ENCODE results near the gene HID1. TPM values are rescaled to one million over a fixed set of nuclear protein-coding genes. Genes with fewer than 3 reads are reported as not detected.

Gene HID1
- total and polyA plus RNA-seq, 2 donors (not counting 1 experiment from before 2014, with no cell fraction given), result 3.9 to 4.0 TPM

DNA sequence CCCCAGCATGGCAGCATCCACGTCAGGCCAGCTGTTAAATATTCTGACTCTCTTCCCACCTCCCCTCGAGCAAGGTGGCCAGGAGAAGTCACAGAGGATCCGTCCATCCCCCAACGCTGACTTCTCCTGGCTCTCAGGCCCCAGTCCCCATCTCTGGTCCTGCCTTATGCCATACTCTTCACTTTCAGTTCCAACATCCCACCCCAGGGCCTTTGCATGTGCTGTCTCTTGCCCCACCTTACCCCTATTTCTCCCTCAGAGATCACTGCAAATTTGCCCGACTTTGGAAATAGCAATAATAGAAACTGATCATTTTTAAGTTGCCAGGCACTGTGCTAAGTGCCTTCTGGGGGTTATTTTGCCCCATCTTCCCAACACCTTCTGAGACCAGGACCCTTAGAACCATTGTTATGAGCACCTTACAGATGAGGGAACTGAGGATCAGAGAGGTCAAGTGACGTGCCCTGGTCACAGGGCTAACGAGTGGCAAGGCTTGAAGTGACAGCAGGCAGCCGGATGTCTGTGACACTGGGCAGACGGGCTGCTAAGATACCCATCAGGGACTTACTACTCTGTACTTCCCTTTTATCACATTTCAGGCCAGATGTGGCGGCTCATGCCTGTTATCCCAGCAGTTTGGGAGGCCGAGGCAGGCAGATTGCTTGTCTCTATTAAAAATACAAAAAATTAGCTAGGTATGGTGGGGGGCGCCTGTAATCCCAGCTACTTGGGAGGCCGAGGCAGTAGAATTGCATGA, 17.7 kb downstream of the HID1 start:
- no peaks in the 10 kb centered on the region for H3K36me3 ChIP-seq (replicated peaks in 1 of 2; ENCODE audit: control extremely low read depth in 1 of 2, control insufficient read depth in 1 of 2, extremely low read depth in 1 of 2, insufficient read depth in 2 of 2, low read length in 1 of 2)
- no peaks in the 10 kb centered on the region for H4K20me1 ChIP-seq (ENCODE audit: control insufficient read depth, insufficient read depth, low read length, poor library complexity, severe bottlenecking)
- no peaks in the 10 kb centered on the region for H3K79me2 ChIP-seq (ENCODE audit: control insufficient read depth, insufficient read depth, low read length)
- no peak overlapping the region for H3K27ac ChIP-seq (ENCODE audit: low read length in 2 of 2)
- Mint-ChIP-seq H3K27ac (no peak overlapping the region), H3K4me1 (no peaks in the 10 kb centered on the region), H3K4me3 (no peak overlapping the region), H3K27me3 (peaks cover 4% of the 10 kb centered on the region), H3K9me3 (ENCODE audit: insufficient read depth) (no peaks in the 10 kb centered on the region)
- H3K9ac ChIP-seq (ENCODE audit: low read length), result no peak overlapping the region
- H3K27me3 ChIP-seq (replicated peaks in 1 of 4; ENCODE audit: control extremely low read depth in 1 of 4, control insufficient read depth in 3 of 4, insufficient read depth in 4 of 4, low read length in 3 of 4), result peaks cover 0 to 16% (median 0%) of the 10 kb centered on the region in 4 experiments
- ATAC-seq (ENCODE audit: low read depth), result no peak
- 64% methylated on average over 10 of the region's 13 CpGs for WGBS (ENCODE audit: insufficient coverage)
- intact Hi-C loops (cut with micrococcal nuclease), result no loop called here
- ChIA-PET POLR2A (interaction anchor here (0.7 kb wide), 1 partner anchor 366 kb away, joined by 3 read pairs; no protein-coding TSS in a partner anchor), CTCF (interaction anchor here (1.0 to 1.6 kb wide), 2 partner anchors 163 to 218 kb away, joined by 3 read pairs; partner anchors contain the start of gene RAB37)
- no peaks in the 10 kb centered on the region for H3K9me3 ChIP-seq (ENCODE audit: control extremely low read depth in 1 of 3, control insufficient read depth in 2 of 3, insufficient read depth in 1 of 3, low read length in 2 of 3)
- H3K4me1 ChIP-seq (ENCODE audit: control insufficient read depth in 2 of 2, insufficient read depth in 2 of 2, low read length in 2 of 2), result peaks cover 0 to 5% of the 10 kb centered on the region in 2 donors
- TF ChIP-seq, protein P1, sequence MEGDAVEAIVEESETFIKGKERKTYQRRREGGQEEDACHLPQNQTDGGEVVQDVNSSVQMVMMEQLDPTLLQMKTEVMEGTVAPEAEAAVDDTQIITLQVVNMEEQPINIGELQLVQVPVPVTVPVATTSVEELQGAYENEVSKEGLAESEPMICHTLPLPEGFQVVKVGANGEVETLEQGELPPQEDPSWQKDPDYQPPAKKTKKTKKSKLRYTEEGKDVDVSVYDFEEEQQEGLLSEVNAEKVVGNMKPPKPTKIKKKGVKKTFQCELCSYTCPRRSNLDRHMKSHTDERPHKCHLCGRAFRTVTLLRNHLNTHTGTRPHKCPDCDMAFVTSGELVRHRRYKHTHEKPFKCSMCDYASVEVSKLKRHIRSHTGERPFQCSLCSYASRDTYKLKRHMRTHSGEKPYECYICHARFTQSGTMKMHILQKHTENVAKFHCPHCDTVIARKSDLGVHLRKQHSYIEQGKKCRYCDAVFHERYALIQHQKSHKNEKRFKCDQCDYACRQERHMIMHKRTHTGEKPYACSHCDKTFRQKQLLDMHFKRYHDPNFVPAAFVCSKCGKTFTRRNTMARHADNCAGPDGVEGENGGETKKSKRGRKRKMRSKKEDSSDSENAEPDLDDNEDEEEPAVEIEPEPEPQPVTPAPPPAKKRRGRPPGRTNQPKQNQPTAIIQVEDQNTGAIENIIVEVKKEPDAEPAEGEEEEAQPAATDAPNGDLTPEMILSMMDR (IDR thresholded peaks at IDR 0.05), result no peak
- no peak for TF ChIP-seq EZH2 (IDR thresholded peaks at IDR 0.05; ENCODE audit: borderline replicate concordance, insufficient read depth, low read depth, low read length, poor library complexity, severe bottlenecking)
- H3K4me3 ChIP-seq (ENCODE audit: control extremely low read depth in 1 of 5, extremely low read depth in 1 of 5, insufficient read depth in 1 of 5, low read depth in 2 of 5, low read length in 4 of 5), result no peak overlapping the region
- DNase-seq, result no peak
- no peak overlapping the region for H3K4me2 ChIP-seq (replicated peaks; ENCODE audit: low read depth, low read length, poor library complexity, severe bottlenecking)
- H2AFZ ChIP-seq (ENCODE audit: insufficient read depth, low read depth, low read length, poor library complexity, severe bottlenecking), result no peak overlapping the region

DNA sequence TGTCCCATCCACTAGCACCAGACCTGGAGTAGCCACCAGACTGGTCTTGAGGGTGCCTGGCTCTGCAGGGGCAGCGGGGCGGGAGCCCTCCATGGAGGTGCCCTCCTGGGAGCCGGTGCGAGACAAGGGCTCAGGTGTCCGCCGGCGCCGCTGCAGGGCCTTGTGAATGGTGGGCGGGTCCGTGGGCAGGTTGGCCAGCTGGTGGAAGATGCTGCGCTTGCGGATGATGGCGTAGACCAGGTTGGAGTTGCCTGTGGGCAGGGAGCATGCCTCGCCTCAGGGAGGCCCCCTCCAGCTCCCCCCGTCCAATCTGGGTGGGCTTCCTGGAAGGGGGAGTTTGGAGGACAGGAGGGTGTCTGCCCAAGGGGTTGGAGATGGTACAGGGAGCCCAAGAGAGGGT, 18.4 kb downstream of the HID1 start:
- no peaks in the 10 kb centered on the region for H3K9me3 Mint-ChIP-seq (ENCODE audit: insufficient read depth)
- peaks cover 4% of the 10 kb centered on the region for H3K27me3 Mint-ChIP-seq
- no peak overlapping the region for H3K4me3 Mint-ChIP-seq
- Histone ChIP-seq H3K9me3 (ENCODE audit: control extremely low read depth in 1 of 3, control insufficient read depth in 2 of 3, insufficient read depth in 1 of 3, low read length in 2 of 3) (no peaks in the 10 kb centered on the region), H3K4me2 (replicated peaks; ENCODE audit: low read depth, low read length, poor library complexity, severe bottlenecking) (no peak overlapping the region), H3K27ac (ENCODE audit: low read length in 2 of 2) (no peak overlapping the region), H3K36me3 (replicated peaks in 1 of 2; ENCODE audit: control extremely low read depth in 1 of 2, control insufficient read depth in 1 of 2, extremely low read depth in 1 of 2, insufficient read depth in 2 of 2, low read length in 1 of 2) (no peaks in the 10 kb centered on the region), H3K79me2 (ENCODE audit: control insufficient read depth, insufficient read depth, low read length) (no peaks in the 10 kb centered on the region), H3K4me3 (ENCODE audit: control extremely low read depth in 1 of 5, extremely low read depth in 1 of 5, insufficient read depth in 1 of 5, low read depth in 2 of 5, low read length in 4 of 5) (no peak overlapping the region), H2AFZ (ENCODE audit: insufficient read depth, low read depth, low read length, poor library complexity, severe bottlenecking) (no peak overlapping the region), H3K9ac (ENCODE audit: low read length) (no peak overlapping the region), H3K27me3 (replicated peaks in 1 of 4; ENCODE audit: control extremely low read depth in 1 of 4, control insufficient read depth in 3 of 4, insufficient read depth in 4 of 4, low read length in 3 of 4) (peaks cover 0 to 17% (median 0%) of the 10 kb centered on the region in 4 experiments), H3K4me1 (ENCODE audit: control insufficient read depth in 2 of 2, insufficient read depth in 2 of 2, low read length in 2 of 2) (peaks cover 0 to 5% of the 10 kb centered on the region in 2 donors), H4K20me1 (ENCODE audit: control insufficient read depth, insufficient read depth, low read length, poor library complexity, severe bottlenecking) (no peaks in the 10 kb centered on the region)
- no peak for DNase-seq
- H3K4me1 Mint-ChIP-seq, result no peaks in the 10 kb centered on the region
- intact Hi-C loops (cut with micrococcal nuclease), result no loop called here
- WGBS (ENCODE audit: insufficient coverage), result 95% methylated on average over 15 of the region's 15 CpGs
- ChIA-PET POLR2A (no interaction called here), CTCF (interaction anchor here (1.5 to 1.6 kb wide), 2 partner anchors 8 to 217 kb away, joined by 3 to 5 read pairs; partner anchors contain the start of gene RAB37)
- H3K27ac Mint-ChIP-seq, result no peak overlapping the region
- no peak for ATAC-seq (ENCODE audit: low read depth)
- TF ChIP-seq, protein P1 (IDR thresholded peaks at IDR 0.05), result no peak
- TF ChIP-seq EZH2 (IDR thresholded peaks at IDR 0.05; ENCODE audit: borderline replicate concordance, insufficient read depth, low read depth, low read length, poor library complexity, severe bottlenecking), result no peak

Data from B cell (primary cell).